NCI-H128 (cell line): ENCODE data around the gene SPHK2.

Source experiments
- DNase-seq: peaks from one replicate; lab custom pipeline; 2025; ENCODE audit not compliant: unreplicated experiment; lab: John Stamatoyannopoulos, UW

The SPHK2 gene

GRCh38 chr19:48603850-48604249 lies 15.5 kb upstream of the SPHK2 start:
- DNase-seq, result no peak

- DNase-seq, result no peak
These were observed 12.6 kb upstream of the SPHK2 start, which contains the start of gene SPACA4 for GRCh38 chr19:48606463-48607358. Gene SPACA4 (plus strand): TSS chr19:48606742. CDS start chr19:48606979, 237 bp downstream.

GRCh38 chr19:48607359-48607755 lies 11.9 kb upstream of the SPHK2 start:
- no peak for DNase-seq

GRCh38 chr19:48608798-48609263 lies 10.5 kb upstream of the SPHK2 start:
- DNase-seq, result peak; percentile 19

- DNase-seq, result no peak
These were observed 9.7 kb upstream of the SPHK2 start for GRCh38 chr19:48609571-48610108.

GRCh38 chr19:48611872-48612271 lies 7.4 kb upstream of the SPHK2 start:
- no peak for DNase-seq

GRCh38 chr19:48613024-48613851 lies 6.1 kb upstream of the SPHK2 start:
- no peak for DNase-seq

- no peak for DNase-seq
These were observed 5.4 kb upstream of the SPHK2 start for GRCh38 chr19:48613852-48614435.

- no peak for DNase-seq
These were observed 4.7 kb upstream of the SPHK2 start, which contains the start of gene FAM83E for GRCh38 chr19:48614436-48615230. Gene FAM83E (minus strand): TSS chr19:48615076. CDS start chr19:48613372, 1,704 bp downstream.

GRCh38 chr19:48615231-48616040 lies 3.9 kb upstream of the SPHK2 start:
- no peak for DNase-seq

GRCh38 chr19:48616041-48616436 lies 3.3 kb upstream of the SPHK2 start:
- no peak for DNase-seq

- DNase-seq, result no peak
These were observed 2.7 kb upstream of the SPHK2 start for GRCh38 chr19:48616491-48617056.

- no peak for DNase-seq
These were observed 2.0 kb upstream of the SPHK2 start for GRCh38 chr19:48617146-48617937.

- no peak for DNase-seq
These were observed 909 bp upstream of the SPHK2 start for GRCh38 chr19:48618278-48618915.

- DNase-seq, result no peak
These were observed 633 bp downstream of the SPHK2 start for GRCh38 chr19:48619692-48620585.

GRCh38 chr19:48623556-48624066 lies 4.3 kb downstream of the SPHK2 start:
- DNase-seq, result no peak
